GM12891 (cell line): Measurements from ENCODE around the gene LSM2.

Source experiments
- PAX5 ChIP-seq: IDR thresholded peaks from 2 replicates; pipeline ENCODE4 v1.6.1; 2011; ENCODE audit warnings: low read length, moderate library complexity, mild to moderate bottlenecking; ENCODE audit not compliant: insufficient read depth, severe bottlenecking
- POLR2A ChIP-seq: IDR thresholded peaks from 2 replicates; pipeline ENCODE4 v1.6.1; 2011; ENCODE audit warnings: low read depth, low read length, control low read depth
- POLR2AphosphoS5 ChIP-seq: IDR thresholded peaks from 2 replicates; pipeline ENCODE4 v1.6.1; 2011; ENCODE audit warnings: low read depth, low read length, control low read depth
- POU2F2 ChIP-seq: IDR thresholded peaks from 2 replicates; pipeline ENCODE4 v1.6.1; 2011; ENCODE audit warnings: low read depth, mild to moderate bottlenecking, control low read depth, low read length, moderate library complexity
- SPI1 ChIP-seq: IDR thresholded peaks from 2 replicates; pipeline ENCODE4 v1.6.1; 2011; ENCODE audit warnings: low read depth, low read length, control low read depth
- TAF1 ChIP-seq: IDR thresholded peaks from 2 replicates; pipeline ENCODE4 v1.6.1; 2011; ENCODE audit warnings: low read depth, low read length, control low read depth

GRCh38 chr6:31822036-31822821 lies 15.5 kb upstream of the LSM2 start:
- TF ChIP-seq POLR2A (no peak), POLR2AphosphoS5 (no peak; the same call in 1 of the 2 replicates), TAF1 (no peak), POU2F2 (no peak), SPI1 (no peak), PAX5 (no peak)
